ENCODE measurements around the gene GGN.

- TF ChIP-seq POLR2A (IDR thresholded peaks at IDR 0.05) (no peak), CTCF (IDR thresholded peaks at IDR 0.05 in 4 of 5, conservative IDR thresholded peaks at IDR 0.05 in 1 of 5) (no peak)
Measured at GRCh38 chr19:38411041-38411712, 23.3 kb upstream of the GGN start.

Measured in gastrocnemius medialis (tissue), 4 donors.